GM10847 (cell line): ENCODE data around the gene NTMT1.
A peak's percentile ranks its signal among the peaks of the same experiment; 100 is the strongest.

Experiments used
- POLR2A ChIP-seq: IDR thresholded peaks from 2 replicates; pipeline ENCODE4 v1.6.1; 2011; ENCODE audit not compliant: insufficient read length; ENCODE audit errors: extremely low read depth

Gene NTMT1, protein sequence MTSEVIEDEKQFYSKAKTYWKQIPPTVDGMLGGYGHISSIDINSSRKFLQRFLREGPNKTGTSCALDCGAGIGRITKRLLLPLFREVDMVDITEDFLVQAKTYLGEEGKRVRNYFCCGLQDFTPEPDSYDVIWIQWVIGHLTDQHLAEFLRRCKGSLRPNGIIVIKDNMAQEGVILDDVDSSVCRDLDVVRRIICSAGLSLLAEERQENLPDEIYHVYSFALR

DNA sequence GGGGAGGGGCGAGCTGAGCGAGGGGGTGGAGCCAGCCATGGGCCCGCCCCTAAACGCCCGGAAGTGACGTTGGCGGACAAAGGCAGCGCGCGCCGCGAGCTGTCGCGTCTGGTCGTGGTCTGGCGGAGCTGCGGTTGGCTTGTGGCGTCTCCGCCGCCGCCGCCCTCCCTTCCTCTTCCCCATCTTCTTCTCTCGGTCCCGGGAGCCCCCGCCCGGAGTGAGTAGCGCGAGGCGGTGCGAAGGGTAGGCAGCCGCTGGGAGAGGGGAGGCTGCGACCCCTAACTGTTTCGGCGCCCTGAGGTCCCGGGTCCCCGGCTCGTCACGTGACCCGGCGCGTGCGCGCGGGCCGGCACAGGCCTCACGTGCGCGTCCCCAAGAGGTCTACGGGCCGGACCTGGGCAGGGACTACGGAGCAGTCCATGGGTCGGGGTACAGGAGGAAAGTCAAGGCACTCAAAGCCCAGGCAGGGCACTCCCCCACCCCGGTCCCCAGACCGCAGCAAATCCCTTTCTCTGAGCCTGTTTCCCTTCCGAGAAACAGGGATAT lies at the start of gene NTMT1:
Gene NTMT1, plus strand, starts transcription at position 85 of the 546 bp plus-strand sequence. CDS start 6,541 bp downstream, outside the sequence.
- TF ChIP-seq POLR2A, result peak; percentile 88

GRCh38 chr9:129576546-129577543 lies 49.1 kb upstream of the NTMT1 start:
- TF ChIP-seq POLR2A, result no peak

DNA sequence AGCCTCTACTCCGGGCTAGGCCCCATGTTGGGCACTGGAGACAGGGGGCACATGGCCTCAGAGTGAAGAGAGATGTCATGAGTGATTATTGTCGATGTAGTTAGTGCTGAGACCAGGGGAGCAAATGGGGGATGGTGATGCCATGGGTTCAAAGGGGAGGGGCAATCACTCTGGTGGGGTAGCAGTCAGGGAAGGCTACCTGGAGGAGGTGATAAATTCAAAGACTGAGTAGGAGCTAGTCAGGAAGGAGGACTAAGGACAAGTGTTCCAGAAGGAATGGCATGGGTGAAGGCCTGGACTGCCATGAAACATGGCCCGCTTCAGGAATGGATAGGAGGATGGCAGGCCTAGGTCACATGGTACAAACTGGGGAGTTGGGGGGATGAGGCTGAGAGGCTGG lies 46.7 kb upstream of the NTMT1 start:
- no peak for TF ChIP-seq POLR2A

- TF ChIP-seq POLR2A, result no peak
These were observed 45.6 kb upstream of the NTMT1 start for GRCh38 chr9:129580211-129580915.

GRCh38 chr9:129581505-129582189 lies 44.3 kb upstream of the NTMT1 start:
- no peak for TF ChIP-seq POLR2A

DNA sequence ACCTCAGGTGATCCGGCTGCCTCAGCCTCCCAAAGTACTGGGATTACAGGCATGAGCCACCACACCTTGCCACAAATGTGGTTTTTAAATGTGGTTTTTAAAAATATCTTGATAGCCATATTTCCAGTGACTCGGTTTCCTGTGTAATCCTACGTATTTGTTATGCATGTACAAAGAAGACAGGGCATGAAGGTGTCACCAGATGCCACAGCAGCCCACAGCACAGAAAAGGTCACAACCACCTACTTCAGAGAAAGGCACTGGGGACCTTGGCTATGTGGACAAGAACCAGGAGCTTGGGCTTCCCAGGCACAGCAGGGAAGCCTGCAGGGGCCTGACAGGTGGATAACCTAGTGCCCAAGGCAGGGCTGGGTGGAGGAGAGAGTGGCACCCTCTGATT lies 43.1 kb upstream of the NTMT1 start:
- no peak for TF ChIP-seq POLR2A

GRCh38 chr9:129583308-129584038 lies 42.5 kb upstream of the NTMT1 start:
- no peak for TF ChIP-seq POLR2A

DNA sequence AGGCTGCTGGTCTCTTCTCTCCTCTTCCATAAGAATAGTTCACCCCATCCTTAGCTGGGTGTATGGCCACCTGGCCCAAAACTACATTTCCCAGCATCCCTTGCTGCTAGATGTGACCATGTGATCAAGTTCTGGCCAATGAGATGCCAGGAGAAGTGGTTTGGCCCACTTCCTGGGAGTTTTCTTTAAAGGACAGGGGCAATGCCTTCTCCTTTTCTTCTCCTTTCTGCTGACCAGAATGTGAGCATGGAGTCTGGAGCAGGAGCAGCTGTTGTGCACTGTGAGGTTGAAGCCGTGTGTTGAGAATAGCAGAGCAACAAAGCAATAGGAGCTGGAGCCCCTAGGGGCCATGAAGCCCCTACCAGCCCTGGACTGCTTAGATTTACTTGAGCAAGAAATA lies 41.8 kb upstream of the NTMT1 start:
- TF ChIP-seq POLR2A, result no peak

DNA sequence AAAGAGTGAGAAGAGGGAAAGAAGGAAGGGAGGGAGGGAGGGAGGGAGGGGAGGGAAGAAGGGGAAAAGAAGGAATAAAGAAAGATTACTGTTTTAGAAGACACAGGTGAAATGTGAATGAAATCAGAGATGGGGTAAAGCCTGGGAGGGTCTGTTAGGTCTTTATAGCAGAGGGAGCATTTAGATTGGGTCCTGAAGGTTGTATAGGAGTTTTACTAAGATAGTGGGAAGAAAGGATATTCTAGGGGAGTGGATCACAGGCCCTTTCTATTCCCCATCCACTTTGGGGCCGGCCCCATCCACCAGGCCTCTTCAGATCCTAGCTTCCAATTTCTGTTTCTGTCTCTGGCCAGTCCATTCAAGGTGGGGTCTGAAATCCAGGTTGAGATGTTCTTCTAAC lies 40.6 kb upstream of the NTMT1 start:
- TF ChIP-seq POLR2A, result no peak

- no peak for TF ChIP-seq POLR2A
These were observed 39.7 kb upstream of the NTMT1 start for GRCh38 chr9:129586245-129586644.

DNA sequence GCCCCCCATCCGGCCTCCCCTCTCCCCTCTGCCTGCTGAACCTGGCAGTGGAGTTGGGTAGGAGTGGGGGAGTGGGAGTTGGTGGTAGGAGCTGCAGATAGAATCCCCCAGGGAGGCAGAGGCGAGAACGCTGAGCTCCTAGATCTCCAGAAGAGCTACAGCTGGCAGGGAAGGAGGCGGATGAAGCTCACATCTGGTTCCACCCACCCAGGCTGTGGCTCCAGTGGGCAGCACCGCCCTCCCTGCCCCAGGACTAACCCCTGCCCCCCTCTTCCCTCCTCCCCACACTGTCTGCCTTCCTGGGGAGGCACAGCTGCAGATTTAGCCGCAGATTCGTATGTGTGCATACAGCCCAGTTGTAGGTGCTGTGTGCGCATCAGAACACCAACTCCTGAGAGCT lies 39.3 kb upstream of the NTMT1 start:
- TF ChIP-seq POLR2A, result no peak

GRCh38 chr9:129587487-129588262 lies 38.3 kb upstream of the NTMT1 start:
- TF ChIP-seq POLR2A, result no peak

- TF ChIP-seq POLR2A, result no peak
These were observed 35.5 kb upstream of the NTMT1 start for GRCh38 chr9:129590466-129590865.

- TF ChIP-seq POLR2A, result no peak
These were observed 34.0 kb upstream of the NTMT1 start for GRCh38 chr9:129591916-129592315.

GRCh38 chr9:129594632-129595031 lies 31.3 kb upstream of the NTMT1 start:
- TF ChIP-seq POLR2A, result no peak
